HG03108 (cell line): Measurements from ENCODE around the gene LCN10.

Experiments used
- ATAC-seq: cut with Tn5 transposase; IDR thresholded peaks from one replicate; pipeline ENCODE4 v1.9.1; 2021; ENCODE audit warnings: moderate library complexity; ENCODE audit not compliant: unreplicated experiment

LCN10 gene

DNA sequence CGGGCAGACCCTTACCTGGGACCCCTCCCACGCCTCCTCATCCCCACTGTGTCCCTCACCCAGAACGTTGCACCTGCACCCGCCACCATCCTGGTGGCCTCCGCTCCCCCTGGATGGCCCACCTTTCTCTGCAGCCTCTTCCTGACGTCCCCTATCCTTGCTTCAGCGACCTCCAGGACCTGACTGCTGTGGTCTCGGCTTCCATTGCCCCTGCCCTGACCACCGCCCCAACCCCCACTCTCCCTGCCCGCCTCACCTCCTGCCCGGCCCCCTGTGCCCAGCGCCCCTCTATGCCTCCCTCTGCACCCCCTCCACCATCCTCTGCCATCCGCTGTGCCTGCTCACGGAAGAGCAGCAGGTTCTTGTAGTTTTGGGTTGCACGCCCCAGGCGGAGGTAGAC, 2.2 kb downstream of the LCN10 start:
- ATAC-seq: no peak

DNA sequence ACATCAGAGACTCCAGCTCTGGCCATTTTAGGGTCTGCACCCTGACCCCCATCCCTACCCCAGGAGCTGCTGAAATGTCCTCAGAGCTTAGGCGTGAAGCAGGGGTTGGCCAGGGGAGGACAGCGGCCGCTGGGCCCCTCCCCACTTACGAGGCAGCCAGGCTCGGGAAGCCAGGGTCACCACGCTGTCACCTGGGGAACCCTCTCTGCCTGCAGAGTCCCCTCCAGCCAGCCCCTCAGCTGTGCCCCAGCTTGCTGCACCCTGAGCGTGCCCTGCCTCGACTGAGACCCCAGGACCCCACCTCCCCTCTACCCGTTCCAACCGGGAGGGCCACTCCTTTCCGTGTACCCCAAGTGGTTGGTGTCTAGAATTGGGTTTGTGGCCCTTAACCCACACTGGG, 2.7 kb downstream of the LCN10 start:
- ATAC-seq: no peak

DNA sequence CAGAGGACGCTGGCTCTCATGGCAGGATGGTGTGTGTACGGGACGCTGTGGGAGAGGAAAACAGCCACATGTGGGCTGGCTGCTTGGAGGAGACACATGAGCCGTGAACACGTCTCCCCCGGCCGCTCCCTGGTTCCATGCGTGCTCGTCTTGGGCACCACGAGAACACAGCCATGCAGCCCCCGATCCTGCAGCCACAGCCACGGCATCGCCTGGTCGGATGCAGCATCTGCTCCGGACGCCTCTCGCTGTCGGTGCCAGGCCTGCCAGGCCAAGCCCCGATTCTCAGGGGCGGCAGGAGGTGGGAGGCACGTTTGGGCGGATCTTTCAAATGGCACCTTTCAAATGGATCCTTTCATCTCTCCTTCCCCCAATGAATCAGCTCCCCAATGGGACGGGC, 3.2 kb downstream of the LCN10 start:
- no peak for ATAC-seq

DNA sequence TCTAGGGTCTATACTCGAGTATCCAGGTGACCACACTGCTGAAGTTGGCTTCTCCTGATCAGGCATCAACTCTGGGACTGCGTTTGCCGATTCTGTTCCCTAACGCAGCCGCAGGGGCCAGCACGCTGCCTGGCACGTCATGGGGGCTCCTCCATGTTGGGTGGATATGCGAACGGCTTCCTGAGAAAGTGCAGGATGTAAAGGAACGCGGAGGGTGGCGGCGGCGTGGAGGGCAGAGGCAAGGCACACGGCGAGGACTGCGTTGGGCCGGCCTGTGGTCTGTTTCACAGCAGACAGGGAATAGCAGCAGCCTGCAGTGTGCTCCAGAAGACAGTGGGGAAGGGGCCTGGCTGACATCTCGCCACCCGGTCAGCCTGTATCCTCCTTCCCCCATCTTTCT, 3.8 kb downstream of the LCN10 start:
- no peak for ATAC-seq

DNA sequence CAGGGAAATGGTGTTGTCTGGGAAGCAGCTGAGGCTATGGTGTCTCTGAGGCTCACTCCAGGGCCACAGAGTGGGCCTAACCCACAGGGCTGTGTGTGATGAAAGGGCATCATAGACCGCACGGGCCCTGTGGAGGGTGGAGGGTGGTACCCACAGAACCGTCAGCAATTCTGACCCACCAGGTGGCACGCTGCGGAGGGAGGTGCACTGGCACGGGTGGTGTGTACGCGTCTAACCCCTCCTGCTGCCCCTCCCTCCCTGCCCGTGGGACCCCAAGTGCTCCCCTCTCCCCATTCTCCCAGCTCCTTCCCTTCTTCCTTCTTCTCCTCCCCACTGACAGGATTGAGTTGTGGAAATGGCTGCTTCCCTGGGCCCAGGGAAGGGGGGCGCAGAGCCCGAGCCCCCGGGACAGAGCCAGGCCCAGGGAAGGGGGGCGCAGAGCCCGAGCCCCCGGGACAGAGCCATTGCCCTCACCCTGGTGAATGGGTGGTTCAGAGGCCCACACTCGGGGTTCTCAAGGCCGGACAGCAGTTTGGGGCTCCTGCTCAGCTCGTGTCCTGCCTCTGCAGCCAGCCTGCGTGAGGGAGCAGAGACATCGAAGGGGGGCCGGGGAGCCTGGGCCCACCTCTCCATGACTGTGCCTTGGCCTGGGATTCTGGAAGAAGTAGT, 6.8 kb downstream of the LCN10 start:
- ATAC-seq: no peak

DNA sequence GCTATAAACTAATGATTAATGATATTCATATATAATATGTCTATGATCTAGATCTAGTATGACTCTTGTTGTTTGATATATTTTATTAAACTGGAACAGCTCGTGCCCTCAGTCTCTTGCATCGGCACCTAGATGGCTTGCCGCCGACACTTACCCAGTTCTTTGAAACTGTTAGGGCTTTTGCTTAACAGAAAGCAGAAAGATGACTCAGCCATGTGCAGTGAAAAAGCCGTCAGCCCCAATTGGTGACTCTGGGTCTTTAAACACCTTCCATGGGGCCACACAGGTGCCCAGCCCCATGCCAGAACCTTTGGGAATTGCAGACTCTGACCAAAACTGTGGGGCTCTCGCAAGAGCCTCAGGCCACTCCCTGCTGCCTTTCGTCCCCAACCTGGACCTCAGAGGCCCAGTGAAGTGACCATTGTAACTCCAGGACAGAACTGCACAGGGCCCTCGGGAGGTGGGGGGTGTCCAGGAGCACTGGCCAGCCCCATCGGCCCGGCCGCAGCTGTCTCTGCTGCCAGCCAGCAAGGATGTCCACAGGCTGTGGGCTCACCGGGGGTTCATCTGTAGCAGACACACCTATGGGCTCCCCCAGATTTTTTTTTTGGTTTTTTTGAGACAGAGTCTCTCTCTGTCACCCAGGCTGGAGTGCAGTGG, 7.8 kb downstream of the LCN10 start:
- ATAC-seq: no peak

DNA sequence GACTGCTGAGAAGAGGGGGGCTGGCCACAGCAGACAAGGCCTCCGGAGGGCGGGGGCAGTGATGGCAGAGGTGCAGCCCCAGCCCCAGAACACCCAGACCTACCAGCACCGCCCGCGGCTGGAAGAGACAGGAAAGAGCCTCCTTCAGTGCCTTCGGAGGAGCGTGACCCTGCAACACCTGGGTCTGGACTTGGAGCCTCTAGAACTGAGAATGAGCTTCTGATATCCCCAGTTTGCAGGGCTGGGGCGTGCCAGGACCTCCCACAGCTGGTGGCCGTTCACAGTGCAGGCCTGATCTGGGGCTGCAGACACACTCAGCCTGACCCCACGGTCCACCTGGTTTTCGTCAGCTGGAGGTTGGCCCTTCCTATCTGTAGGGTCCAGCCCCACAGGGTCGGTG, 9.1 kb downstream of the LCN10 start:
- no peak for ATAC-seq

DNA sequence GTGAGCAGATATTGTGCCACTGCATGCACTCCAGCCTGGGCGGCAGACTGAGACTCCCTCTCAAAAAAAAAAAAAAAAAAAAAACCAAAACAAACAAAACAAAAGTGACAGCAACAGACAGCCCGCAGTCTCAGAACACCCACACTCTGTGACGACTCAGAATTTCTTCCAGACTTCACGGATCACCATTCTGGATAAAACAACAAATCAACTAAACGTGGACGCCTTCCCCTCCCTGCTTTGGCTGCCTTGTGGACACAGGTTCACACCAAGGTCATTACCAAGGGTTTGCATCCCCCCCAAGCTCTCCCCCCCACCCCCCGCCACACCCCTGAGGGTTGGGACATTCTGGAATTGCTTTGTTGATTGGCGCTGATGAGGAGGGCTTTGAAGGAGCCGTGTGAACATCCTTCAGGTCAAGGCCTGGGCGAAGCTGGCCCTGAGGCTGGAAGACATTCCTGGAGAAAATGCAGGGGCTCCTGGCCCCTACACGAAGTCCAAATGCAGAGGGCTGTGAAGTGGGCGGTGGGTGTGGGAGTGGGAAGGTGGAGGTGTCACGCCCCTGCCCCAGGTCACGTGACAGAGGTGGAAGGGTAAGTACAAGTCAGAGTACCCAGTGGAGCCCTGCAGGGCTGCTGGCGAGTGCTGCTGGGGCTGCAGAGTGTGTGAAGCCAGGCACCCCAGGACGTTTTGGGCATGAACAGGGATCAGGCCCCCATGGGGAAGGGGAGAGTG, 10.1 kb downstream of the LCN10 start:
- no peak for ATAC-seq

DNA sequence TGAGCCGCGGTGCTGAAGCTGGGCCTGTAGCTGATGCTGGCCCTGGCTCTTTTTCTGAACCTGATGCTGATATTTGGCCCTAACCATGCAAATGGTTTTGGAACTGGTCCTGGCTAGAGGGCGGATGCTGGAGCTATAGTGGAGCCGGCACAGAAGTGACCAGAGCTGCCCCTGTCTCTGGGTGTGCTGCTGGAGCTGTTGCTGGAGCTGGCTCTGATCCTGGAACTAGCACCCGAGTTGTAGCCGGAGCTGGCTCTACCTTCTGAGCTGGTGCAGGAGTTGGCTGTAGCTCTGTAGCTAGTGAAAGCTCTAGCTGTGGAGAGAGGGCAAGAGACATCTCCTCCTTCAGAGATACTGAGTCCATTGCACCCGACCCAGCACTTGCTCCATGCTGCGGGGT, 12.8 kb downstream of the LCN10 start:
- ATAC-seq: no peak

DNA sequence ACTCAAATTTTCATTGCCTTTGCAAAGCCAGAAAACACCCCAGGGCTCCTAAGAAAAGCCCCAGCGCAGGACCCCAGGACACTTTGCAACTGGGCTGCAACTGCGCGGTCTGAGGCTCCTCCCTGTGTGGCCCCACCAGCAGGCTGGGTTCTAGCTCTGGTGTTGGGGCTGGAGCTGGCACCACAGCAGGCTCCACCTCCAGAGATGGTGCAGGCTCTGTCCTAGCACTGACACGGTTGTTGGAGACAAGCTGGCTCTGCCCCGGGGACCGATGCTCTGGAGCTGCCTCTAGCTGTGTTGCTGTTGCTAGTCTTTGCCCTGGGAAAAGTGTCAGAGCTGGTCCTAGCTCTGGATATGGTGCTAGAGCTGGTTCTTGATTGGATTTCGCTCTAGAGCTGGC, 13.6 kb downstream of the LCN10 start:
- no peak for ATAC-seq

DNA sequence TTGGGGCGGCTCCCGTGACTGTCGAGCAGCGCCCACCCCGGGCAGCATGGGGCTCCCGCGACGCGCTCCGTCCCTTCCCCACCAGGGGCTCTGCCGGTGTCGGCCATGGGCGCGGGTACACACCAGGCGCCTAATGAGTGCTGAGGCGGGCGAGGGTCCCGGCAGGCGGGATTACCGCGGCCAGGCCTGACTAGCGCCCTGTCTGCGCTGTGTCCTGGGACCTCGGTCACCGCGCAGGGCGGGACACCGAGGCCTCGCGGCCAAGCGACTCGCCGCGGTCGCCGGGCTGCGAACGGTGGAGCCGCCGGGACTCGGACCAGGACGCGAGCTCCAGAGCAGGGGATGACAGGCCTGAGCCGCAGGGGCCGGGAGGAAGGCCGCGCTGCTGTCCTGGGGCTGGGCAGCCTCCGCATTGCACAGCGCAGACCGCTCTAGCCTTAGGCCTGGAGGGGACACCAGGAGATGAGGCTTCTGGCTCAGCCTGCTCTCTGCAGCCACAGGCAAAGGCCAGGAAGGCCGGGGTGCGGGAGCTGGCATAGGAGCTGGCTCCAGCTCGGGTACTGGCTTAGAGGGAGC, 14.1 kb downstream of the LCN10 start:
- peak; percentile 25 for ATAC-seq

DNA sequence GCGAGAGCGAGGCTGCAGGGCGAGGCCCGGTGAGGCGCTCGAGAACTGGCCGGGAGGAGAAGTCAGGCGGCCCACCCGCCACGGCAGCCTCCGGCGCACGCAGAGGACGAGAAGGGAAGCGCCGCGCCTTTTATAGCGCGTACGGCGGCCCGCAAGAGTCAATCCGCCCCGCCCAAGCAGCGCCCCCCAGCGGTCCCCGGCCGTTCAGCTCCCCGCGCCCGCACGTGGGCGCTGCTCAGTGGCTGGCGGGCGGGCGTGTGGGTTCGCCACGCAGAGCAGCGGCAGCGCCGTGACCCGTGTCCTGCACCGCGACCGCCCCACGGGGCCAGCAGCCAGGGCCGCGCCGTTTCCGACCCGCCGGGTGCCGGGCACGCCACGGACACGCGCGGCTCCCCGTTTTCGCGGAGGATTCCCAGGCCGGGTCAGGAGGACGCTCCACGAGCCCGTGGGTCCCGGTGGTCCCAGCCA, 14.6 kb downstream of the LCN10 start:
- peak; percentile 59 for ATAC-seq

DNA sequence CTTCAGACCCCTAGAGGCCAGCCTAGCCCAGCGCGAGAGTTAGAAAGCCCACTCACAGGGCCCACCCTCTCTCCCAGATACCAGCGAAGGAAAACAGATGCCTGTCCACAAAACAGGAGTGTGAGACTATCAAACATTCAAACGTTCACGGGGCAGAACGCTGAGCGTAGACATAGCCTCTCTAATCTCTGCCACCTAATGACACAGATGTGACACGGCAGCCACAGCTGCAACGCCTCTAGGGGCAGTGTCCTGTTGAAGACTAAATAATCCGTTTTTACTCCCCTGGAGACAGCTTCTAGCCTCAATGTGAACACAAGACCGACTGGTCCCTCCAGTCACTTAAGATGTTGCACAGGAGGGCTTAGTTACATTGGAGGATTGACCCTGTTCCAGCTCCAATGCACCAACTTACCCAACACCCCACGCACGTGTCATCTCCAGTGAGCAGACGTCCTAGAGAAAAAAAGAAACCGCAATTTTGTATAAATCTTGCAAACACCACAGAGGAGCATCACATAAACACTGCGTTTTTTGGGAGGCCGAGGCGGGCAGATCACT, 16.0 kb downstream of the LCN10 start:
- ATAC-seq: no peak

DNA sequence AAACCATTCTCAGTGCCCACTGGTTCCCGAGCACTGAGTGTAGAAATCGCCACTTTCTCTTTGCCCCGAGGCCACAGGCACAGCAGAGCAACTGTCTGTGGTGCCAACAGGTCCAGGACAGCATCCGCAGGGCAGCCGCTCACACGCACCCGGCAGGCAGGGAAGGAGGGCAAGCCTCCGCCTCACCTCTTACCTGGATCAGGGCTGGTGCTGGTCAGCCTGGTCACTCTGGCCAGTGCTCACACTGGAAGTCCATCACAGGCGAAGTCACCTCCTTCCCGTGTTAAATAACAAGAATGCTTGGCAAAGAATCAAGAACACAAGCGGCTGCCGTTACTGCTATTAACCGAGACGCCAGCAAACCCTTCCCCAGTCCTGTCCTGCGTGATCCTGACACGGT, 16.6 kb downstream of the LCN10 start:
- no peak for ATAC-seq

DNA sequence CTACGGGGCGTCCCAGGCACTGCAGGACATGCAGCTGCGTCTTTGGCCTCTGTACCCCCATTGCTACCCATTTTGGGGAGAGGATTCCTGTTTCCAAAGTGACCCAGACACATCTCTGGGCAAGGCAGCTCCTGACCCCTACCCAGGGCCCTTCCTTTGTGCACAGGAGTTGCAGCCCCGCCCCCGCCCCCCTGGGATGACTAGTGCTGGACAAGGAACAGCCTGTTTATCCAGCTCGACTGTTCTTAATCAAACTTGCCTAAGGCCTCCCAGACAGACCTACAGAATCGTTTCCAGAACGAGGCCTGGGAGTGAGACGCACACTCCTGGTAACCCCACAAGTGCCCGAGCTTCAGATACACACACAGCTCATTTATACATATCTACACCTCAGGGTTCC, 17.1 kb downstream of the LCN10 start:
- ATAC-seq: no peak

DNA sequence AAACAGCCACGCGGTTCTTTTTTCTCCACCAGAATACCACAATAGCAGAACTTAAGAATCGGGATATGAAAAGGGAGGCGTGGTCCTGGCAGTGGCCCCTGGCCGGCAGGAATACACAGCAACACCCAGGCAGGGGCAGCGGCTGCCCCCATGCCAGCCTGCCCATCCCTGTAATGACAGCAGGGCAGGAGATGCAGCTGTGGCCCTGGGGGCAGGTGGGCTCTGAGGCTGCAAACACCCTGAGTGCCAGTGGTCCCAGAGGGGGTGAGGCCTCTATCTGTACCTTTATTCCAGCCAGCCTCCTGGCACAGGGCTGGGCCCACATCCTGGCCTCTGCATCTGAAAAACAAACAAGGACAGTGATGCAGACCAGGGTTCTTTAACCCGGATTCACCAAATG, 18.0 kb downstream of the LCN10 start:
- no peak for ATAC-seq

DNA sequence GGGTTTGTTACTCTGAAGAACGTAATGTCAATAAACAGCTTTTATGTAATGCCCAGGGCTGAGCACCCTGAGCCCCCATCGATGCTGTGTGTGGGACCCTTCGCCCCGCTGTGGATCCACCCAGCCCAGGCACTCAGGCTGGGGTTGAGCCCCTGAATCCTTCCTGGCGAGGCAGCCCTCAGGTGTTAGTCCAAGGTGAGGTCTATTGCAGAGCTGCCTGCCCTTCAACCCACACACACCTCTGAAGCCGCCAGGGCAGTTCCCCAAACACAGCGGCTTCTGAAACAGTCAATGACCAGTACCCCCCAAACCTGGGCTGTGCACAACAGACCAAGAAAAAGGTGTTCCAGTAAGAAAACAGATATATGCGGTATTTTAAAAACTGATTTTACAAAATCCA, 18.8 kb downstream of the LCN10 start:
- ATAC-seq: no peak

DNA sequence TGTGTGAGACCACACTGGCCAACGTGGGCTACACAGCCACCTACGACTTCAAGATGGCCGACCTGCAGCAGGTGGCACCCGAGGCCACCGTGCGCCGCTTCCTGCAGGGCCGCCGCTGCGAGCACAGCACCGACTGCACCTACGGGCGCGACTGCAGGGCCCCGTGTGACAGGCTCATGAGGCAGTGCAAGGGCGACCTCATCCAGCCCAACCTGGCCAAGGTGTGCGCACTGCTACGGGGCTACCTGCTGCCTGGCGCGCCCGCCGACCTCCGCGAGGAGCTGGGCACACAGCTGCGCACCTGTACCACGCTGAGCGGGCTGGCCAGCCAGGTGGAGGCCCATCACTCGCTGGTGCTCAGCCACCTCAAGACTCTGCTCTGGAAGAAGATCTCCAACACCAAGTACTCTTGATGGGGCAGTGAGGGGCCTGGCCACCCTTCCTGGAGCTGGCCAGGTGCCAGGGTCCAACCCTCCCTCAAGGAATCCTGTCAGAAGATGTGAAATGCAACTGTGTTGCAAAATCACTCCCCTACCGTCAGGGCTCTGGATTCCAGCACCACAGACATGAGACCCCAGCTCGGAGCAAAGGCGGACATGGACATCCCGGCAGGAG, 19.3 kb downstream of the LCN10 start:
- no peak for ATAC-seq

DNA sequence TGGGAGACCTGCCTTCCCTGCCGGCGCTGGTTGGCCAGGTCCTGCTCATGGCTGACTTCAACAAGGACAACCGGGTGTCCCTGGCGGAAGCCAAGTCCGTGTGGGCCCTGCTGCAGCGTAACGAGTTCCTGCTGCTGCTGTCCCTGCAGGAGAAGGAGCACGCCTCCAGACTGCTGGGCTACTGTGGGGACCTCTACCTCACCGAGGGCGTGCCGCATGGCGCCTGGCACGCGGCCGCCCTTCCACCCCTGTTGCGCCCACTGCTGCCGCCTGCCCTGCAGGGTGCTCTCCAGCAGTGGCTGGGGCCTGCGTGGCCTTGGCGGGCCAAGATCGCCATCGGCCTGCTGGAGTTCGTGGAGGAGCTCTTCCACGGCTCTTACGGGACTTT, 19.8 kb downstream of the LCN10 start:
- no peak for ATAC-seq

DNA sequence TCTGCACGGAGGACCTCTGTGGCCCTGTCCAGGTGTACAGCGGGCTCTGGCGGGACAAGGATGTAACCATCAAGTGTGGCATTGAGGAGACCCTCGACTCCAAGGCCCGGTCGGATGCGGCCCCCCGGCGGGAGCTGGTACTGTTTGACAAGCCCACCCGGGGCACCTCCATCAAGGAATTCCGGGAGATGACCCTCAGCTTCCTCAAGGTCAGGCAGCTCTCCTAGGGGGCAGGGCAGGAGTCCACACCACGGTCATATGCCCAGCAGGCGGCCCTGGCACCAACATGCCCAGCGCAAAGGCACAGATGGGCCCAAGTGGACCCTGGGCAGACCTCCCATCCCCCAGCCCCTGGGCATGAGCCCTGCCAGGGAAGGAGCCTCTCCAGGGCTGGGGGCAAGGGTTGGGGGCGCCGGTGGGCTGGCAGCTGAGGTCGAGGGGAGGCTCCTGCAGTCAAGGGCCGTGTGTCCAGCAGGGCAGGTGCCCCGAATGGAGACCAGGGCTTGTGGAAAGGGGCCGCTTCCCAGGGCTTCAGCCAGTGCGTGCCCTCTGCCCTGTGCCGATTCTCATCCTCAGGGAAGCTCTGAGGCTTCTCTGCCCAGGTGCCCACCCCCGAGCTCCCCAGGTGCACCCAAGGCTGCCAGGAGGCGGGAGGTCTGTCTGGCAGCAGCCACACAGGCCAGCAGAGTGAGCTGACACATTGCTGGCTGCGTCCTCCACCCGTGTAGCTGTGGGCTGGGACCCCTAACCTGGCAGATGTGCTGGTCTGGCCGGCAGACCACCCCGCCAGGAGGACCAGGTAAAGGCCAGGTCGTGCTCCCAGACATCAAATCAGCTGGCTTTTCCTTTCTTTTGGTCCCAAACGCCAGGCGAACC, 20.4 kb downstream of the LCN10 start:
- no peak for ATAC-seq
